NCI-H2171 (cell line): Measurements from ENCODE around the gene BTBD9.

Experiments used
- DNase-seq: peaks from one replicate; lab custom pipeline; 2025; lab: John Stamatoyannopoulos, UW

The BTBD9 gene

GRCh38 chr6:38161754-38162492 is 477.8 kb downstream of the BTBD9 start:
- DNase-seq = no peak

- DNase-seq = no peak
Measured at GRCh38 chr6:38161331-38161730, 478.4 kb downstream of the BTBD9 start.

GRCh38 chr6:38160831-38161230 is 478.9 kb downstream of the BTBD9 start:
- no peak for DNase-seq

GRCh38 chr6:38159596-38159995 is 480.1 kb downstream of the BTBD9 start:
- DNase-seq = no peak

GRCh38 chr6:38158762-38159350 is 480.9 kb downstream of the BTBD9 start:
- no peak for DNase-seq

GRCh38 chr6:38157905-38158304 is 481.8 kb downstream of the BTBD9 start:
- no peak for DNase-seq

- DNase-seq = no peak
Measured at GRCh38 chr6:38156818-38157565, 482.7 kb downstream of the BTBD9 start.

- DNase-seq = no peak
Measured at GRCh38 chr6:38155621-38156204, 484.0 kb downstream of the BTBD9 start.

- DNase-seq = no peak
Measured at GRCh38 chr6:38155144-38155543, 484.6 kb downstream of the BTBD9 start.

- no peak for DNase-seq
Measured at GRCh38 chr6:38154731-38155130, 485.0 kb downstream of the BTBD9 start.

GRCh38 chr6:38153798-38154345 is 485.9 kb downstream of the BTBD9 start:
- DNase-seq = no peak

- DNase-seq = no peak
Measured at GRCh38 chr6:38153076-38153797, 486.5 kb downstream of the BTBD9 start.

- no peak for DNase-seq
Measured at GRCh38 chr6:38152620-38153019, 487.1 kb downstream of the BTBD9 start.

GRCh38 chr6:38151580-38152500 is 487.9 kb downstream of the BTBD9 start:
- DNase-seq = no peak

- DNase-seq = no peak
Measured at GRCh38 chr6:38150681-38151296, 488.9 kb downstream of the BTBD9 start.

GRCh38 chr6:38150021-38150420 is 489.7 kb downstream of the BTBD9 start:
- DNase-seq = no peak

- DNase-seq = no peak
Measured at GRCh38 chr6:38149531-38149930, 490.2 kb downstream of the BTBD9 start.

GRCh38 chr6:38148606-38149005 is 491.1 kb downstream of the BTBD9 start:
- no peak for DNase-seq

GRCh38 chr6:38146734-38147027 is 493.0 kb downstream of the BTBD9 start:
- no peak for DNase-seq

GRCh38 chr6:38146021-38146733 is 493.6 kb downstream of the BTBD9 start:
- no peak for DNase-seq
